Measurements from ENCODE around the gene CCDC201. TPM values are rescaled to one million over a fixed set of nuclear protein-coding genes. Genes with fewer than 3 reads are reported as not detected.

The CCDC201 gene
- total and polyA plus RNA-seq, 2 of the 8 experiments (the other 6 are each of a cell fraction or from before 2014, with no cell fraction given) = not detected

DNA sequence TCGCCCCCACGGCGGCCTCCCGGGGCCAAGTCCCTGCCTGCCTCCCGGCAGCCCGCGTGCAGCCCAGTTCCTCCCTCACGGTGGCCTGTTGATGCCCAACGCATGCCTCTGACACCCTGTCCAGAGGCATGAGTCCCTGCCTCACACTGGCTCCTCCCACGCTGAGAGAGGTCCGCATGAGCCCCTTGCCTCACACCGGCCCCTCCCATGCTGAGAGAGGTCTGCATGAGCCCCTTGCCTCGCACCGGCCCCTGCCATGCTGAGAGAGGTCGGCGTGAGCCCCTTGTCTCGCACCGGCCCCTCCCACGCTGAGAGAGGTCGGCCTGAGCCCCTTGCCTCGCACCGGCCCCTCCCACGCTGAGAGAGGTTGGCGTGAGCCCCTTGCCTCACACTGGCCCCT lies 59.9 kb downstream of the CCDC201 start:
- no peaks in the 10 kb centered on the region for H3K4me1 ChIP-seq (replicated peaks in 1 of 4; ENCODE audit: control insufficient read depth in 3 of 4, insufficient read depth in 4 of 4, low read length in 3 of 4)
- CTCF ChIA-PET (ENCODE audit: partially characterized antibody) = no interaction called here
- 96% methylated on average over 24 of the region's 24 CpGs; no CpG with 5 or more reads in 1 of the 2 experiments for WGBS, 2 experiments (ENCODE audit: extremely low coverage in 1 of 2, insufficient coverage in 1 of 2, insufficient read length in 1 of 2, insufficient replicate concordance in 2 of 2, low coverage in 1 of 2, low lambda C conversion rate in 2 of 2, missing lambda C conversion rate in 1 of 2)
- POLR2A ChIA-PET (ENCODE audit: partially characterized antibody) = interaction anchor here (0.8 kb wide), 1 partner anchor 598 kb away, joined by 3 read pairs; no protein-coding TSS in a partner anchor
- no peaks in the 10 kb centered on the region for H3K79me2 ChIP-seq (ENCODE audit: control insufficient read depth in 1 of 2, insufficient read depth in 2 of 2, low read length in 2 of 2)
- no peaks in the 10 kb centered on the region for H3K79me1 ChIP-seq (ENCODE audit: low read depth, low read length)
- no peak overlapping the region for H2BK20ac ChIP-seq (ENCODE audit: low read length)
- no peak overlapping the region for H3K27ac ChIP-seq (ENCODE audit: low read depth, low read length)
- FAIRE-seq = no peak
- H4K8ac ChIP-seq (ENCODE audit: extremely low read depth, insufficient read depth, low read length) = no peak overlapping the region
- peaks cover 0 to 4% of the 10 kb centered on the region in 2 experiments; a peak in 1 of 4 replicates for H3K9me3 ChIP-seq (ENCODE audit: insufficient read depth in 2 of 2, low read depth in 1 of 2, low read length in 1 of 2)
- no peaks in the 10 kb centered on the region for H3K23me2 ChIP-seq (ENCODE audit: low read depth, low read length)
- TF ChIP-seq HDAC2 (IDR thresholded peaks at IDR 0.05; ENCODE audit: borderline replicate concordance in 1 of 2, low read depth in 2 of 2, low read length in 2 of 2) (no peak), FOSL1 (IDR thresholded peaks at IDR 0.05; ENCODE audit: insufficient read depth, low read depth, low read length) (no peak), ZNF274 (IDR thresholded peaks at IDR 0.05; ENCODE audit: borderline replicate concordance, extremely low read depth, low read length) (no peak), KDM5A (IDR thresholded peaks at IDR 0.05; ENCODE audit: low read length) (no peak), POU5F1 (IDR thresholded peaks at IDR 0.05; ENCODE audit: low read depth, low read length) (no peak), CHD1 (IDR thresholded peaks at IDR 0.05; ENCODE audit: low read depth, low read length) (no peak), CTBP2 (IDR thresholded peaks at IDR 0.05; ENCODE audit: borderline replicate concordance, insufficient read depth, insufficient read length, low read length) (no peak)
- TF ChIP-seq, protein P1, sequence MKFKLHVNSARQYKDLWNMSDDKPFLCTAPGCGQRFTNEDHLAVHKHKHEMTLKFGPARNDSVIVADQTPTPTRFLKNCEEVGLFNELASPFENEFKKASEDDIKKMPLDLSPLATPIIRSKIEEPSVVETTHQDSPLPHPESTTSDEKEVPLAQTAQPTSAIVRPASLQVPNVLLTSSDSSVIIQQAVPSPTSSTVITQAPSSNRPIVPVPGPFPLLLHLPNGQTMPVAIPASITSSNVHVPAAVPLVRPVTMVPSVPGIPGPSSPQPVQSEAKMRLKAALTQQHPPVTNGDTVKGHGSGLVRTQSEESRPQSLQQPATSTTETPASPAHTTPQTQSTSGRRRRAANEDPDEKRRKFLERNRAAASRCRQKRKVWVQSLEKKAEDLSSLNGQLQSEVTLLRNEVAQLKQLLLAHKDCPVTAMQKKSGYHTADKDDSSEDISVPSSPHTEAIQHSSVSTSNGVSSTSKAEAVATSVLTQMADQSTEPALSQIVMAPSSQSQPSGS (IDR thresholded peaks at IDR 0.05; ENCODE audit: low read length) = no peak
- H2BK120ac ChIP-seq (replicated peaks; ENCODE audit: low read depth, low read length) = no peak overlapping the region
- no peak overlapping the region for H3K14ac ChIP-seq (ENCODE audit: insufficient read length)
- no peak overlapping the region for H3K23ac ChIP-seq (ENCODE audit: insufficient read length)
- H3K36me3 ChIP-seq (ENCODE audit: control insufficient read depth in 2 of 4, insufficient read depth in 4 of 4, low read length in 3 of 4) = no peaks in the 10 kb centered on the region; a peak in 1 of 8 replicates
- no peaks in the 10 kb centered on the region for H4K20me1 ChIP-seq (replicated peaks in 1 of 2; ENCODE audit: control insufficient read depth in 1 of 2, insufficient read depth in 2 of 2, low read length in 2 of 2)
- no peak overlapping the region for H2AK5ac ChIP-seq (ENCODE audit: low read depth, low read length)
- no peak overlapping the region for H3K4ac ChIP-seq (replicated peaks; ENCODE audit: insufficient read length, low read depth, low read length)
- DNase-seq (ENCODE audit: low read depth in 1 of 2, low spot score in 2 of 2) = no peak
- no peak overlapping the region for H4K91ac ChIP-seq (replicated peaks; ENCODE audit: insufficient read length, low read length)
- H2BK15ac ChIP-seq (ENCODE audit: low read length) = no peak overlapping the region
- no peak overlapping the region for H2BK12ac ChIP-seq (ENCODE audit: low read depth, low read length)
- H2BK5ac ChIP-seq (ENCODE audit: low read depth, low read length) = no peak overlapping the region
- no peak overlapping the region for H4K5ac ChIP-seq (ENCODE audit: insufficient read length, low read depth, low read length)
- no peak overlapping the region for H3K4me2 ChIP-seq (ENCODE audit: insufficient read depth in 1 of 2, low read depth in 2 of 2, low read length in 2 of 2)
- H3K4me3 ChIP-seq (ENCODE audit: extremely low read depth in 1 of 4, insufficient read depth in 2 of 4, low read depth in 3 of 4, low read length in 4 of 4) = no peak overlapping the region
- H3K18ac ChIP-seq (ENCODE audit: extremely low read depth, low read length) = no peak overlapping the region
- no peak overlapping the region for H2AFZ ChIP-seq (ENCODE audit: low read length)
- H3K9ac ChIP-seq (replicated peaks in 1 of 4; ENCODE audit: extremely low read depth in 1 of 4, low read depth in 3 of 4, low read length in 3 of 4) = no peak overlapping the region
- no peaks in the 10 kb centered on the region for H3K27me3 ChIP-seq (replicated peaks in 1 of 4; ENCODE audit: control insufficient read depth in 3 of 4, extremely low read depth in 1 of 4, insufficient read depth in 3 of 4, low read length in 3 of 4)
- no peak overlapping the region for H3K56ac ChIP-seq (replicated peaks; ENCODE audit: insufficient read length, low read depth, low read length)

Measured in H1 (cell line).